GM21576 (cell line): Measurements from ENCODE around the gene HES7.
"Not testable (repeated sequence)": the region's sequence is repeated elsewhere in the genome, so short reads cannot be mapped to it uniquely, and the experiment has no call there.

Source experiments
- ATAC-seq: cut with Tn5 transposase; IDR thresholded peaks from one replicate; pipeline ENCODE4 v1.9.1; 2021; ENCODE audit warnings: mild to moderate bottlenecking, moderate library complexity; ENCODE audit not compliant: unreplicated experiment

Gene HES7

GRCh38 chr17:8123695-8124349 is at the start of gene HES7:
Gene HES7 (minus strand): TSS chr17:8124106. CDS start chr17:8124084, 22 bp downstream.
- no peak for ATAC-seq

- ATAC-seq, result peak; percentile 67
These were observed 49.4 kb upstream of the HES7 start for GRCh38 chr17:8173056-8173870.

GRCh38 chr17:8170186-8170585 is 46.3 kb upstream of the HES7 start:
- not testable (repeated sequence) for ATAC-seq

- ATAC-seq, result no peak
These were observed 43.6 kb upstream of the HES7 start for GRCh38 chr17:8167526-8167925.

GRCh38 chr17:8166731-8167130 is 42.8 kb upstream of the HES7 start:
- no peak for ATAC-seq

- no peak for ATAC-seq
These were observed 40.9 kb upstream of the HES7 start for GRCh38 chr17:8164815-8165131.

- no peak for ATAC-seq
These were observed 40.3 kb upstream of the HES7 start for GRCh38 chr17:8163978-8164814.

GRCh38 chr17:8162997-8163977 is 39.4 kb upstream of the HES7 start:
- ATAC-seq, result no peak

- ATAC-seq, result no peak
These were observed 38.5 kb upstream of the HES7 start, which contains the start of gene VAMP2 for GRCh38 chr17:8162233-8162996. Gene VAMP2 (minus strand): TSS chr17:8162948. CDS start chr17:8162879, 69 bp downstream.

GRCh38 chr17:8161289-8162232 is 37.7 kb upstream of the HES7 start:
- ATAC-seq, result no peak

GRCh38 chr17:8160741-8161221 is 36.9 kb upstream of the HES7 start:
- ATAC-seq, result no peak

- ATAC-seq, result no peak
These were observed 36.3 kb upstream of the HES7 start for GRCh38 chr17:8160224-8160577.

GRCh38 chr17:8159459-8160223 is 35.7 kb upstream of the HES7 start:
- ATAC-seq, result no peak

- no peak for ATAC-seq
These were observed 35.1 kb upstream of the HES7 start for GRCh38 chr17:8159032-8159400.

- ATAC-seq, result no peak
These were observed 34.5 kb upstream of the HES7 start for GRCh38 chr17:8158267-8159031.

GRCh38 chr17:8156246-8156992 is 32.5 kb upstream of the HES7 start:
- ATAC-seq, result peak; percentile 74

- no peak for ATAC-seq
These were observed 32.0 kb upstream of the HES7 start for GRCh38 chr17:8155996-8156245.
